Measurements from ENCODE around the gene REM2.

DNA sequence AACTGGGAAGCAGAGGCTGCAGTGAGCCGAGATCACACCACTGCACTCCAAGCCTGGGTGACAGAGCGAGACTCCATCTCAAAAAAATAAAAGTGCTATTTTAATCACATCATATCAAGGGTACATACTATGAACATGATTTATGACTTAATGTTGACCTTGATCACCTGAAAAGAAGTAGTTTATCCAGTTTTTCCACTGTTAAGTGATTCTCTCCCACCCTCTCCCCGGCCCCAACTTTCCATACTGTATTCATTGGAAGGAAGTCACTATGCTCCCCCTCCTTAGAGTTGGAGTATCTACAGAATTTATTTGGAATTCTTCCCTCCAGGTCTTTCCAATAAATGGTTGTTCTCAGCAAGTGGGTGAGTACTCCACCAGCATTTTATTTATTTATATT lies 49.1 kb downstream of the REM2 start:
- no peak for TF ChIP-seq EZH2 (IDR thresholded peaks at IDR 0.05; ENCODE audit: borderline replicate concordance, low read length)
- TF ChIP-seq CTCF (conservative IDR thresholded peaks at IDR 0.05 in 1 of 2, IDR thresholded peaks at IDR 0.05 in 1 of 2; ENCODE audit: extremely low read depth in 1 of 2, insufficient read depth in 1 of 2, low read depth in 1 of 2, low read length in 2 of 2) = no peak

Data from mammary epithelial cell (primary cell).